ENCODE results near the gene ANTXR1.

- TF ChIP-seq REST (IDR thresholded peaks at IDR 0.05; ENCODE audit: low read depth): no peak
- no peak for TF ChIP-seq ZNF274 (IDR thresholded peaks at IDR 0.05; ENCODE audit: low read depth, low read length)
- TF ChIP-seq CTCF (IDR thresholded peaks at IDR 0.05 in 2 of 3, conservative IDR thresholded peaks at IDR 0.05 in 1 of 3; ENCODE audit: borderline replicate concordance in 1 of 3, insufficient read depth in 1 of 3, low read depth in 2 of 3, low read length in 2 of 3): no peak
- no peak for TF ChIP-seq POLR2A (IDR thresholded peaks at IDR 0.05; ENCODE audit: borderline replicate concordance, extremely low read depth, insufficient read depth, insufficient read length)
- TF ChIP-seq POLR2AphosphoS5 (IDR thresholded peaks at IDR 0.05; ENCODE audit: low read depth, low read length): no peak
- no peak for TF ChIP-seq MAX (IDR thresholded peaks at IDR 0.05)
- TF ChIP-seq SRF (IDR thresholded peaks at IDR 0.05; ENCODE audit: low read depth): no peak
These were observed 100.6 kb downstream of the ANTXR1 start for GRCh38 chr2:69113627-69114026.

All from HCT116 (cell line).